ENCODE measurements around the gene EIF4B.
"Not testable (repeated sequence)": the region's sequence is repeated elsewhere in the genome, so short reads cannot be mapped to it uniquely, and the experiment has no call there.

EIF4B gene, protein sequence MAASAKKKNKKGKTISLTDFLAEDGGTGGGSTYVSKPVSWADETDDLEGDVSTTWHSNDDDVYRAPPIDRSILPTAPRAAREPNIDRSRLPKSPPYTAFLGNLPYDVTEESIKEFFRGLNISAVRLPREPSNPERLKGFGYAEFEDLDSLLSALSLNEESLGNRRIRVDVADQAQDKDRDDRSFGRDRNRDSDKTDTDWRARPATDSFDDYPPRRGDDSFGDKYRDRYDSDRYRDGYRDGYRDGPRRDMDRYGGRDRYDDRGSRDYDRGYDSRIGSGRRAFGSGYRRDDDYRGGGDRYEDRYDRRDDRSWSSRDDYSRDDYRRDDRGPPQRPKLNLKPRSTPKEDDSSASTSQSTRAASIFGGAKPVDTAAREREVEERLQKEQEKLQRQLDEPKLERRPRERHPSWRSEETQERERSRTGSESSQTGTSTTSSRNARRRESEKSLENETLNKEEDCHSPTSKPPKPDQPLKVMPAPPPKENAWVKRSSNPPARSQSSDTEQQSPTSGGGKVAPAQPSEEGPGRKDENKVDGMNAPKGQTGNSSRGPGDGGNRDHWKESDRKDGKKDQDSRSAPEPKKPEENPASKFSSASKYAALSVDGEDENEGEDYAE

DNA sequence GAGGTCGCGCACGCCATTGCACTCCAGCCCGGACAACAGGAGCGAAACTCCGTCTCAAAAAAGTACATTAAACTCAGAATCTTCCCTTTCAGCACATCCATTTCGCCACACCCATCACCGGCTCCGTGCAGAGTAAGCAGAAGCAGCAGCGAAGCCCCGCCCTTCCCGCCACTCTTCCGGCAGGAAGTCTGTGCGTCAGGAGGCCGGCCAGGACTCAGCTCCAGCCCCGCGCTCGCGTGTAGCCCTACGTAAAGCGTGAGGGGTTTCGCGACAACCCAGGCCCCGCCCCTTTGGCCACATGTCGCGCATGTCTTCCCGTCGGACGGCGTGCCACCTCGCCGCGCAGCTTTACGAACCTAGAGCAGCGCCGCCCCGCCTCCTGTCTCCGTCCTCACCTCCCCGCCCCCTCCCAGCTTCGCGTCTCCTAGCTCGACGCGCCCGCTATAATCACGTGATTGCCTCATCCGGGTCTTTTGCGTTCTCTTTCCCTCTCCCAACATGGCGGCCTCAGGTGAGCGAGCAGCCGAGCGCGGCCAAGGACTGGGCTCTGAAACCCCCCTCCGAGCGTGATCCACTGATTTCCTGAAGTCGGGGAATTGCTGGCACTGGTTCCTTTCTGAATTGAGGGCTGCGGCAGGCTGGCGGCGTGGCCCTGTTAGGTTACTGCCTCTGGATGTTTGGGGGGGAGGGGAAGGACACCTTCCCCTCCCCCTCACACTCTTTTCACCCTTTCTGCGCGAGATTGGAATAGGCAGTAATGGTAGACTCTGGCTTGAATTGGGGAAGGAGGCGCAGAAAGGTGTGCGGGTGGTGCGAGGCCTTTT lies at the start of gene EIF4B:
Gene EIF4B (plus strand): TSS at position 471 of the 824 bp plus-strand sequence. CDS start 28 bp downstream, at position 499.
- peak; percentile 98 to 99 for DNase-seq (ENCODE audit: low read depth in 2 of 2)

- no peak for DNase-seq (ENCODE audit: low read depth in 2 of 2)
Observed at GRCh38 chr12:52956987-52957386, 49.3 kb upstream of the EIF4B start.

DNA sequence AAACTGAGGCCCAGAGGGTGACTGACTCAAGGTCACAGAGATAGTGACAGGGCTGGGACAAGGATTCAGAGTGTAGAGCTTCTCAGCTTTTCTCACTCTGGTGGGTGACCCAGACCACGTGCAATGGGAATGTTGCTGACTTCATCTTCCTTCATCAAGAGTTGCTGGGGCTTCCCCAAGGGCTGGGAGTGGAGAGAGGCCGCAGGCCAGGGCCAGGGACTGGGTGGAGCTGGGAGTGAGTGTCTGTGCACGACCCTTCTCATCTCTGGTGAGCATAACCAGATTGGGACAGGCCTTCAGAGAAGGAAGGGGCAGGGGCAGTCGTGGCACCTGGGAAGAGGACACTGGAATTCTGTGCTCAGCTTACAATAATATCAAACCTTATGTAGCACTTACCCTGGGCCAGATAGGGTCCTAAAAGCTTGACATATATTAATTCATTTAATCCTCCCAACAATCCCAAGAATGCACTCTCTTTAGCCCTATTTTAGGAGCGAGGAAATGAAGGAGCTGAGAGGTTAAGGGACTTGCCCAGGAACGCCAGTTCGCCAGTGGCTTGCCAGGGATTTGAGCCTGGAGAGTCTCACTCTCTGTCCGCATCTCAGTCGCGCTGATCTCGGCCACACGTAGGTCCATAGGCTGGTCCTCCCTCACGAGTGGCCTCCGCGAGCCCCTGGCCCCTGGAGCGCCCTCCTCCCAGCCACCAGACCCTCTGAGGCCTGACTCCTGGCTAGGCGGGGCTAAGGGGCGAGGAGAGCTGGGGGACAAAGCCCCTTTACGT lies 41.5 kb upstream of the EIF4B start:
- DNase-seq (ENCODE audit: low read depth in 2 of 2): no peak

- no peak for DNase-seq (ENCODE audit: low read depth in 2 of 2)
Observed at GRCh38 chr12:52965337-52965731, 40.9 kb upstream of the EIF4B start.

GRCh38 chr12:52969166-52969795 lies 37.0 kb upstream of the EIF4B start:
- no peak for DNase-seq (ENCODE audit: low read depth in 2 of 2)

- no peak for DNase-seq (ENCODE audit: low read depth in 2 of 2)
Observed at GRCh38 chr12:52969828-52970569, 36.3 kb upstream of the EIF4B start.

DNA sequence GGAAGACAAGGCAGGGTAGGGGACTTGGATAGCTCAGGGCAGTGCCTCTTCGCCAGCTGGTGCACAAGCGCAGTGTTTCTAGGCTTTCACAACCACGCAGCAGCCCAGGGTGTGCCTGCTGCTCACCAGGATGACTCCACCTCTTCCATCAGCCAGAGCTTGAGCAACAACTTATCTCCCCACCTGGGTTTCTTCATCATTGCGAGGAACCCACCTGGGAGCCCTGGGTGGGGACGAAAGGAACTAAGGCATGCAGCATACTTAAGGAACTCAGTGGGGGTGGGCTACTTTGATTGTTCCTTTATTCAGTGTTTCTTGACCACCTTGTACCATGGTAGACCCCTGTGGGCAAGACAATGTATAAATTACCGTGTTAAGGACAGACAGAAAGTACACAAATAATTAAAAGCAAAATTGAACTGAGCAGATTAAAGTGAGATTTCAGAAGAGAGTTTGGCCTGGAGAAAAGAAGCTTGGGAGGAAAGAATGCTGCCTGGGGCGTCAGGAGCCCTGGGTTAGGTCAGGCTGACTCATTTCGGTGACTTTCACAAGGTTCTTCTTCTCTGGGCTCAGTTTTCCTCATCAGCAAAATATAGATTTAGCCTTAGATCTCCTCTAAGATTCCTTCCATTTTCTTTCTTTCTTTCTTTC lies 34.5 kb upstream of the EIF4B start:
- DNase-seq (ENCODE audit: low read depth in 2 of 2): no peak

GRCh38 chr12:52975204-52975603 lies 31.1 kb upstream of the EIF4B start:
- no peak for DNase-seq (ENCODE audit: low read depth in 2 of 2)

GRCh38 chr12:52975820-52976573 lies 30.3 kb upstream of the EIF4B start:
- no peak for DNase-seq (ENCODE audit: low read depth in 2 of 2)

- DNase-seq (ENCODE audit: low read depth in 2 of 2): no peak
Observed at GRCh38 chr12:52976574-52977071, 29.6 kb upstream of the EIF4B start.

DNA sequence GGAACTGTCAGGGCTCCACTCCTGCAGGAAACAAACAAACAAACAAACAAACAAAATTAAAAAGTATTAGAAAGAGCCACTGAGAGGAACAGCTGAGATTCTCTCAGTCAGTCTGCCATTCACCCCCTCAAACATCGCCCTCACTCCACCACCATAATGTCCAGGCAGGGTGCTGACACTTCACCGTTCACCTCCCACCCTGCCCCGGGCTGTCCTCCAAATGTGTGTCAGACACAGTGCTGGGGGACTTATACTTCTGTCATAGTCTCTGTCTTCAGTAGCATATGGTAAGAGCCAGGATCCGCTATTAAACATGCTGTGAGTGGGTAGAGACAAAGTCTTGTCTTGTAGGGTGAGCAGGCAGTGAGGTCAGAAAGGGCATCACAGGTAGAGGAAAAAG lies 29.1 kb upstream of the EIF4B start:
- DNase-seq (ENCODE audit: low read depth in 2 of 2): no peak

- DNase-seq (ENCODE audit: low read depth in 2 of 2): no peak
Observed at GRCh38 chr12:52980096-52980649, 26.1 kb upstream of the EIF4B start.

- peak; percentile 56 to 66 for DNase-seq (ENCODE audit: low read depth in 2 of 2)
Observed at GRCh38 chr12:52980650-52981423, 25.4 kb upstream of the EIF4B start.

DNA sequence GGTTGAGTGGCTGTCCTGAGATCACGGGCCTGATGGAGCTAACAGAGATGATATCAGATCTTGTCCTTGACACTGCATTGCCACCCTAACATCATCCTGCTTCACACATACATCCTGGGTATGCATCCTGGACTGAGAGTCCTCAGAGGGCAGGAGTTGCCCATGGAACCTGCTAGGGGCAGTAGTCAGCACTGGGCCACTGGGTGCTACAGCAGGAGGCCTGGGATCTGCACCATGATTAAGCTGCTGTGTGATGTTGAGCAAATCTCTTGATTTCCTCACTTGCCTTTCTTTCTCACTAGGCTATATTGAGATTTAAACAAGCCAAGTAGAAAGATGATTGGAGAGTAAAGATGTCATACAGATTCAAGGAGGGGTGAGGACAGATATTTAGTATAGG lies 22.1 kb upstream of the EIF4B start:
- no peak for DNase-seq (ENCODE audit: low read depth in 2 of 2)

DNA sequence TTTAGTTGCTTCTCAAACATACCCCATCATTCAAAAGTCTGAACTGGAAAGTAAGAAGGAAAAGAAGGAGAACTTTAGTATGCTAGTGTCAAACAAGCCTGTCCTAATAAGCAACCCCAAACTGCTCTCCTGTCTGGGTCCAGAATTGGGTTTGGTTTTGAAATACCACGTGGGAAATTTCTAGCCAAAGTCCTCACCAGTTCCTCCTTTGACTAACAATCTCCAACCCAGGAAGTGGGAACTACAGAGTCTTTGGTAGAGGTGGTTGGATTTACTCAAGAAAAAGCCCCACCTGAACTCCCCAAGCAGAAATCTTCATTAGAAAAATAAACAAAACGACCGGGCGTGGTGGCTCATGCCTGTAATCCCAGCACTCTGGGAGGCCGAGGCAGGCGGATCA lies 17.4 kb upstream of the EIF4B start:
- no peak for DNase-seq (ENCODE audit: low read depth in 2 of 2)

- no peak for DNase-seq (ENCODE audit: low read depth in 2 of 2)
Observed at GRCh38 chr12:52990206-52990605, 16.1 kb upstream of the EIF4B start.

- not testable (repeated sequence) for DNase-seq (ENCODE audit: low read depth in 2 of 2)
Observed at GRCh38 chr12:52992240-52992639, 14.0 kb upstream of the EIF4B start.

All from stimulated activated CD4-positive, alpha-beta T cell treated with anti-CD3 and anti-CD28 coated beads, Interleukin-1b, Interleukin-23, amount 100 ng/mL, for 1 hour (primary cell).